ENCODE measurements around the gene DEPDC5. TPM values are rescaled to one million over a fixed set of nuclear protein-coding genes. Genes with fewer than 3 reads are reported as not detected.

The DEPDC5 gene
- total and polyA plus RNA-seq, 9 of the 15 experiments (the other 6 are each of a cell fraction or from before 2014, with no cell fraction given) = 2.3 to 12.3 (median 10.7) TPM

DNA sequence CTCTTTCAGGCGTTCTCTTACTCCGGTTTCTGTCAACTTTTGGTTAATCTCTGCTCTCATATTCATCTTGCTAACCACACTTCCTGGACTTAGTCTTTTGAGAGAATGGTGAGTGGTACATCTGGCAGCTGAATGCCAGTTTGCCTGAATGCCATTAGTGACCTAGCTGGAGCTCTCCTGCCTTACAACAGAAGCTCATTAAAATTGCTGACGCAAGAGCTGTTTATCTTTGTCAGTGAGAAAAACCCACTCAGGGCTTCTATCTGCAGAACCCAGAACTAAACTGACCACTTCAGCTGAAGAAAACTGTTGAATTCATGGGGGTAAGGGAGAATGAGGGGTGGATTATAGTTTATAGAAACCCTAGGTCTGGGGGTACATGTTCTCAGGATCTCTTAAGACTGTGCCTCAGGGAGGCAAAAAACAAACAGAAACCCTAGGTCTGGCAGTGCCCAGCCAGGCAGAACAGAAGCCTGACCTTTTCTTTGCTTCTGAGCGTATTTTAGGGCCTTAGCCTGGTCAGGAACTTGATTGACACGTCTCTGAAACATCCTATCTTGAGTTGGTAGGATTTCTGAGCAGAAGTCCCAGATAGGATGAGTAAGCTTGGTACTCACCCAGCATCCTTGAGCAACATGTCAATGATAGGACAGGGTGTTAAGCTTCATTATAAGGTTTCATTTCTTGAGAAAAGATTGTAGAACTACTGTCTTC is 137.7 kb downstream of the DEPDC5 start (continued):
- TF ChIP-seq, protein P1, sequence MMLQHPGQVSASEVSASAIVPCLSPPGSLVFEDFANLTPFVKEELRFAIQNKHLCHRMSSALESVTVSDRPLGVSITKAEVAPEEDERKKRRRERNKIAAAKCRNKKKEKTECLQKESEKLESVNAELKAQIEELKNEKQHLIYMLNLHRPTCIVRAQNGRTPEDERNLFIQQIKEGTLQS (IDR thresholded peaks at IDR 0.05) = peak; percentile 87
- TF ChIP-seq, protein P1 (CRISPR knock-in tag; conservative IDR thresholded peaks at IDR 0.05) = no peak; the same call in 1 of the 2 replicates
- TF ChIP-seq TBP (optimal IDR thresholded peaks at IDR 0.05; ENCODE audit: low read depth, low read length) (peak; percentile 17), MAFK (IDR thresholded peaks at IDR 0.05; ENCODE audit: low read length) (peak; percentile 61; the same call in 1 of the 2 replicates), ARID1B (IDR thresholded peaks at IDR 0.05) (peak; percentile 76), CEBPG (CRISPR knock-in tag; IDR thresholded peaks at IDR 0.05) (peak; percentile 79), CEBPG (tag; conservative IDR thresholded peaks at IDR 0.05 in 1 of 2, IDR thresholded peaks at IDR 0.05 in 1 of 2) (peak; percentile 75 to 80), CBFA2T3 (IDR thresholded peaks at IDR 0.05) (peak; percentile 76), HDAC2 (IDR thresholded peaks at IDR 0.05) (0 out of 2 replicates have a peak, but pooled peaks have one; percentile 46), TEAD4 (IDR thresholded peaks at IDR 0.05; ENCODE audit: low read length) (peak; percentile 66), TEAD4 (CRISPR knock-in tag; IDR thresholded peaks at IDR 0.05; ENCODE audit: borderline replicate concordance) (no peak)
- TF ChIP-seq, protein P2, sequence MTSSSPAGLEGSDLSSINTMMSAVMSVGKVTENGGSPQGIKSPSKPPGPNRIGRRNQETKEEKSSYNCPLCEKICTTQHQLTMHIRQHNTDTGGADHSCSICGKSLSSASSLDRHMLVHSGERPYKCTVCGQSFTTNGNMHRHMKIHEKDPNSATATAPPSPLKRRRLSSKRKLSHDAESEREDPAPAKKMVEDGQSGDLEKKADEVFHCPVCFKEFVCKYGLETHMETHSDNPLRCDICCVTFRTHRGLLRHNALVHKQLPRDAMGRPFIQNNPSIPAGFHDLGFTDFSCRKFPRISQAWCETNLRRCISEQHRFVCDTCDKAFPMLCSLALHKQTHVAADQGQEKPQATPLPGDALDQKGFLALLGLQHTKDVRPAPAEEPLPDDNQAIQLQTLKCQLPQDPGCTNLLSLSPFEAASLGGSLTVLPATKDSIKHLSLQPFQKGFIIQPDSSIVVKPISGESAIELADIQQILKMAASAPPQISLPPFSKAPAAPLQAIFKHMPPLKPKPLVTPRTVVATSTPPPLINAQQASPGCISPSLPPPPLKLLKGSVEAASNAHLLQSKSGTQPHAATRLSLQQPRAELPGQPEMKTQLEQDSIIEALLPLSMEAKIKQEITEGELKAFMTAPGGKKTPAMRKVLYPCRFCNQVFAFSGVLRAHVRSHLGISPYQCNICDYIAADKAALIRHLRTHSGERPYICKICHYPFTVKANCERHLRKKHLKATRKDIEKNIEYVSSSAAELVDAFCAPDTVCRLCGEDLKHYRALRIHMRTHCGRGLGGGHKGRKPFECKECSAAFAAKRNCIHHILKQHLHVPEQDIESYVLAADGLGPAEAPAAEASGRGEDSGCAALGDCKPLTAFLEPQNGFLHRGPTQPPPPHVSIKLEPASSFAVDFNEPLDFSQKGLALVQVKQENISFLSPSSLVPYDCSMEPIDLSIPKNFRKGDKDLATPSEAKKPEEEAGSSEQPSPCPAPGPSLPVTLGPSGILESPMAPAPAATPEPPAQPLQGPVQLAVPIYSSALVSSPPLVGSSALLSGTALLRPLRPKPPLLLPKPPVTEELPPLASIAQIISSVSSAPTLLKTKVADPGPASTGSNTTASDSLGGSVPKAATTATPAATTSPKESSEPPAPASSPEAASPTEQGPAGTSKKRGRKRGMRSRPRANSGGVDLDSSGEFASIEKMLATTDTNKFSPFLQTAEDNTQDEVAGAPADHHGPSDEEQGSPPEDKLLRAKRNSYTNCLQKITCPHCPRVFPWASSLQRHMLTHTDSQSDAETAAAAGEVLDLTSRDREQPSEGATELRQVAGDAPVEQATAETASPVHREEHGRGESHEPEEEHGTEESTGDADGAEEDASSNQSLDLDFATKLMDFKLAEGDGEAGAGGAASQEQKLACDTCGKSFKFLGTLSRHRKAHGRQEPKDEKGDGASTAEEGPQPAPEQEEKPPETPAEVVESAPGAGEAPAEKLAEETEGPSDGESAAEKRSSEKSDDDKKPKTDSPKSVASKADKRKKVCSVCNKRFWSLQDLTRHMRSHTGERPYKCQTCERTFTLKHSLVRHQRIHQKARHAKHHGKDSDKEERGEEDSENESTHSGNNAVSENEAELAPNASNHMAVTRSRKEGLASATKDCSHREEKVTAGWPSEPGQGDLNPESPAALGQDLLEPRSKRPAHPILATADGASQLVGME (CRISPR knock-in tag; IDR thresholded peaks at IDR 0.05) = 0 out of 2 replicates have a peak, but pooled peaks have one; percentile 45

All from K562 (cell line).